HG03571 (cell line): ENCODE measurements around the gene CST9.

Experiments used
- ATAC-seq: cut with Tn5 transposase; IDR thresholded peaks from one replicate; pipeline ENCODE4 v1.9.1; 2021; ENCODE audit not compliant: unreplicated experiment

CST9 gene

GRCh38 chr20:23605867-23606651 is at the start of gene CST9:
TSS of gene CST9 (minus strand) at chr20:23605917. CDS start at chr20:23605864, 53 bp downstream.
- ATAC-seq, result no peak

GRCh38 chr20:23654717-23655116 is 49.0 kb upstream of the CST9 start:
- no peak for ATAC-seq

GRCh38 chr20:23654000-23654399 is 48.3 kb upstream of the CST9 start:
- no peak for ATAC-seq

GRCh38 chr20:23653400-23653938 is 47.8 kb upstream of the CST9 start:
- no peak for ATAC-seq

GRCh38 chr20:23652926-23653325 is 47.2 kb upstream of the CST9 start:
- ATAC-seq, result no peak

- ATAC-seq, result no peak
These were observed 46.7 kb upstream of the CST9 start for GRCh38 chr20:23652371-23652770.

GRCh38 chr20:23651117-23651516 is 45.4 kb upstream of the CST9 start:
- ATAC-seq, result no peak

GRCh38 chr20:23649830-23650417 is 44.2 kb upstream of the CST9 start:
- no peak for ATAC-seq

- ATAC-seq, result no peak
These were observed 43.5 kb upstream of the CST9 start for GRCh38 chr20:23649242-23649641.

- ATAC-seq, result no peak
These were observed 41.6 kb upstream of the CST9 start for GRCh38 chr20:23647346-23647745.

- ATAC-seq, result no peak
These were observed 40.6 kb upstream of the CST9 start for GRCh38 chr20:23646106-23646873.

- no peak for ATAC-seq
These were observed 39.9 kb upstream of the CST9 start for GRCh38 chr20:23645575-23645974.

- no peak for ATAC-seq
These were observed 38.4 kb upstream of the CST9 start for GRCh38 chr20:23644164-23644563.

- ATAC-seq, result no peak
These were observed 37.9 kb upstream of the CST9 start for GRCh38 chr20:23643659-23644058.

GRCh38 chr20:23641936-23642751 is 36.4 kb upstream of the CST9 start:
- ATAC-seq, result no peak

GRCh38 chr20:23640671-23641667 is 35.3 kb upstream of the CST9 start:
- ATAC-seq, result no peak

GRCh38 chr20:23640018-23640601 is 34.4 kb upstream of the CST9 start:
- ATAC-seq, result no peak

GRCh38 chr20:23639490-23639958 is 33.8 kb upstream of the CST9 start:
- ATAC-seq, result no peak

- ATAC-seq, result no peak
These were observed 32.6 kb upstream of the CST9 start for GRCh38 chr20:23638309-23638708.
